Cardiac septum (tissue), 1 donor: ENCODE measurements around the gene AADACL3. TPM values are rescaled to one million over a fixed set of nuclear protein-coding genes. Genes with fewer than 3 reads are reported as not detected.
"Not testable (repeated sequence)": the region's sequence is repeated elsewhere in the genome, so short reads cannot be mapped to it uniquely, and the experiment has no call there.

Experiments used
- DNase-seq: peaks from one replicate; pipeline ENCODE4 v3.0.0-alpha.2; 2020; ENCODE audit warnings: low spot score
- intact Hi-C: fragments of 100-400 bp; cut with DNase I; formaldehyde crosslinking; loops from one replicate; pipeline ENCODE4 v1.14.0; 2022
- total RNA-seq: library from RNA; stranded (reverse); fragmentation: NEBNext Ultra II Directional; extraction: Animal tissue kit (Norgen Biotek cat#: 25700); gene quantifications from one replicate; pipeline ENCODE4 v1.2.1, GENCODE V29; 2021
- donor health status: DM: no; HTN: no; CAD: no.

Gene AADACL3
- total RNA-seq, 1 donor from 2014 or later = not detected

- intact Hi-C loops = no loop called here
- no peak for DNase-seq
These were observed 3.0 kb upstream of the AADACL3 start for GRCh38 chr1:12712929-12713328.

- intact Hi-C loops, DNase-seq: not testable (repeated sequence)
These were observed 2.3 kb upstream of the AADACL3 start for GRCh38 chr1:12713651-12714050.

- intact Hi-C loops = no loop called here
- DNase-seq = no peak
These were observed 1.0 kb upstream of the AADACL3 start for GRCh38 chr1:12714710-12715475.

GRCh38 chr1:12717301-12717838 lies 1.5 kb downstream of the AADACL3 start:
- intact Hi-C loops = no loop called here
- DNase-seq = no peak

DNA sequence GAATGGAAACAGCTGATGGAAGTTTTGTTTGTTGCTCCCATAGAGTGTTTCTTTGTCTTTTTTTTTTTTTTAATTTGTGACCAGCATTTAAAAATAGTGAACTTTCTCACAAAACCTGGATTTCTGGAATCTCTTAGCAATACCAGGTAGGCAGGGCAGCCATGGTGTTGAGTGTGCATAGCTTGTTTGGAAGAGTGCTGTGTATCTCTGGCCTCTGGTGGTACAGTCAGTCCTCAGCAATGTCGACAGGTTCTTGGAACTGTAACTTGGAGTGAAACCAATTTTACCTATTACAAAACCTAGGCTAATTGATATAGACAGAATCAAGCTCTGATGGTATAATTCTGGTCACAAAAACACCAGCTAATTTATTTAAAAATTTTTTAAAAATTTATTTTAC lies 6.7 kb downstream of the AADACL3 start:
- intact Hi-C loops = no loop called here
- no peak for DNase-seq

DNA sequence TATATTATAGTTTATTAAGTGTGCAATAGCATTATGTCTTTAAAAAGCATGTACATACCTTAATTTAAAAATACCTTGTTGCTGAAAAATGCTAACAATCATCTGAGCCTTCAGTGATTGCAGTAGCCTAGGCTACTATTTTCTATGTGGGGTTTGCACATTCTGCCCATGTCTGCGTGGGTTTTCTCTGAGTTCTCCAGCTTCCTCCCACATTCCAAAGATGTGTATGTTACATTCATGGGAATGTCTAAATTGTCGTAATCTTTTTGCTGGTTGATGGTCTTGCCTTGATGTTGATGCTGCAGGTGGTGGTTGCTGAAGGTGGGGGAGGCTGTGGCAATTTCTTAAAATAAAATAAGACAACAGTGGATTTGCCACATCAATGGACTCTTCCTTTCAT lies 12.5 kb downstream of the AADACL3 start:
- no peak for DNase-seq
- intact Hi-C loops = no loop called here

DNA sequence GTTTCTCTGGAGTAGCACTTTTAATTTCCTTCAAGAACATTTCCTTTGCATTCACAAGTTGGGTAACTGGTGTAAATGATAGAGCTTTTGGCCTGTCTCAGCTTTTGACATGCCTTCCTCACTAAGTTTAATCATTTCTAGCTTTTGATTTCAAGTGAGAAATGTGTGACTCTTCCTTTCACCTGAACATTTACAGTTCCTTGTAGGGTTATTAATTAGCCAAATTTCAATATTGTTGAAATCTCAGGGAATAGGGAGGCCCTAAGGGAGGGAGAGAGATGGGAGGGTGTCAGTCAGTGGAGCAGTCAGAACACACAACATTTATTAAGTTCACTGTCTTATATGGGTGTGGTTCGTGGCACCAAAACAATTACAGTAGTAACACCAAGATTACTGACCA lies 14.2 kb downstream of the AADACL3 start:
- intact Hi-C loops = no loop called here

DNA sequence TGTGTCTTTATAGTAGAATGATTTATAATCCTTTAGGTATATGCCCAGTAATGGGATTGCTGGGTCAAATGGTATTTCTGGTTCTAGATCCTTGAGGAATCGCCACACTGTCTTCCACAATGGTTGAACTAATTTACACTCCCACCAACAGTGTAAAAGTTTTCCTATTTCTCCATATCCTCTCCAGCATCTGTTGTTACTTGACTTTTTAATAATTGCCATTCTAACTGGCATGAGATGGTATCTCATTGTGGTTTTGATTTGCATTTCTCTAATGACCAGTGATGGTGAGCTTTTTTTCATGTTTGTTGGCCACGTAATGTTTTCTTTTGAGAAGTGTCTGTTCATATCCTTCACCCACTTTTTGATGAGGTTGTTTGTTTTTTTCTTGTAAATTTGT lies 15.2 kb downstream of the AADACL3 start:
- DNase-seq, intact Hi-C loops: not testable (repeated sequence)

More for the DNA sequence above, 14.2 kb downstream of the AADACL3 start:
- no peak for DNase-seq

DNA sequence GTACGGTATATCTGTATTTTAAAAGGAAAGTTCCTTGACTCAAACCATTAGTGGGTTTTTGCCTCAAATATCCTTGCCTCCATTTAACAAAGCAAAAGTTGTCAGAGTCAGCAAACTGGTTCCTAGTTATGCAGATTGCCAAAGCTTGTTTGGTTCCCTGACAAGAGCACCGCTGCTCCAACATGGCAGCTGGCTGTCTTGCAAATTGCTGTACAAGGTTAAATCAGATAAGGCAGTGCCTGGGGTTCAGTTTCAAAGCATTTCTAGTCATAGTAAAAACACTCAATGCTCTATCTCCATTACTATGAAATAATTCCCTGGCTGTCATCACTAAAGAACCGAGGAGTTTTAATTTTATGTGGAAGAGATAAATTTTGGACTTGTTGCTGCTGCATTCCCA lies 18.7 kb downstream of the AADACL3 start:
- DNase-seq = no peak
- intact Hi-C loops = no loop called here

DNA sequence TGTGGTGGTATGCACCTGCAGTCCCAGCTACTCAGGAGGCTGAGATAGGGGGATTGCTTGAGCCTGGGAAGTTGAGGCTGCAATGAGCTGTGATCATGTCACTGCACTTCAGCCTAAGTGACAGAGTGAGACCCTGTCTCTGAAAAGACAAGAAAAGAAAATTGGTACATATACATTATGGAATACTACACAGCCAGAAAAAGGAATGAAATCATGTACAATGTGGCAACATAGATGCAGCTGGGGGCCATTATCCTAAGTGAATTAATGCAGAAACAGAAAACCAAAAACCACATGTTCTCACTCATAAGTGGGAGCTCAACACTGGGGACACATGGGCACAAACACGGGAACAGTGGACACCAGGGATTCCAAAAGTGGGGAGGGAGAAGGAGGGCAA lies 23.0 kb downstream of the AADACL3 start:
- intact Hi-C loops = no loop called here

GRCh38 chr1:12739613-12740012 lies 23.7 kb downstream of the AADACL3 start:
- DNase-seq = no peak
- intact Hi-C loops = no loop called here

More for the DNA sequence above, 23.0 kb downstream of the AADACL3 start:
- no peak for DNase-seq

DNA sequence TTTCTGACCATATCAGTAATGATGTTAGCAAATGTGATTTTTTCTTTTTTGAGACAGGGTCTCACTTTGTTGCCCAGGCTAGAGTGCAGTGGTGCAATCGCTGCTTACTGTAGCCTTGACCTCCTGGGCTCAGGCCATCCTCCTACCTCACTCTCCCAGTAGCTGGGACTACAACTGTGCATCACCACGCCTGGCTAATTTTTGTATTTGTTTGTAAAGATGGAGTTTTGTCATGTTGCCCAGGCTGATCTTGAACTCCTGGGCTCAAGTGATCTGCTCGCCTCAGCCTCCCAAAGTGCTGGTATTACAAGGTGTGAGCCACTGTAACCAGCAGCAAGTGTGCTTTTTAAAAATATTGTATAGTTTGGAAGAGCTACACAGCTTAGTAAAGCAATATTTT lies 26.0 kb downstream of the AADACL3 start:
- DNase-seq = no peak

GRCh38 chr1:12745126-12745991 lies 29.4 kb downstream of the AADACL3 start:
- intact Hi-C loops = no loop called here
- DNase-seq = no peak

More for the DNA sequence above, 26.0 kb downstream of the AADACL3 start:
- intact Hi-C loops = no loop called here

DNA sequence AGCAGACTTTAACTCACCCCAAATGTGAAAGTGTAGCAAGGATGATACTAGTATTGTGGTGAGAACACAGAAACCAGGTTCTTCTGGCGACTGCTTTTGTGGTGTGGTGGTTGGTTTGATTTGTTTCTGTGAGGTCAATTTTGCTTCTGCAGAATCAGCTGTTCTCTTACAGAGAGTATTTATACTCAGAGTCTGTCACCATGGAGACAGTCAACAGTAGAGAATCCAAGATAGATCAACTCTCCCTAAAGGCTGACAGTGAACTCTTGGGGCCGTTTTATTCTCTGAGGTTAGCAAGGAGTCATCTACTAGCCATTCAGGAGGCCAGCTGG lies 30.0 kb downstream of the AADACL3 start, which contains the start of gene CFAP107:
Gene CFAP107 (plus strand): TSS at position 209 of the 332 bp plus-strand sequence. CDS start 231 bp downstream, outside the sequence.
- intact Hi-C loops = no loop called here

DNA sequence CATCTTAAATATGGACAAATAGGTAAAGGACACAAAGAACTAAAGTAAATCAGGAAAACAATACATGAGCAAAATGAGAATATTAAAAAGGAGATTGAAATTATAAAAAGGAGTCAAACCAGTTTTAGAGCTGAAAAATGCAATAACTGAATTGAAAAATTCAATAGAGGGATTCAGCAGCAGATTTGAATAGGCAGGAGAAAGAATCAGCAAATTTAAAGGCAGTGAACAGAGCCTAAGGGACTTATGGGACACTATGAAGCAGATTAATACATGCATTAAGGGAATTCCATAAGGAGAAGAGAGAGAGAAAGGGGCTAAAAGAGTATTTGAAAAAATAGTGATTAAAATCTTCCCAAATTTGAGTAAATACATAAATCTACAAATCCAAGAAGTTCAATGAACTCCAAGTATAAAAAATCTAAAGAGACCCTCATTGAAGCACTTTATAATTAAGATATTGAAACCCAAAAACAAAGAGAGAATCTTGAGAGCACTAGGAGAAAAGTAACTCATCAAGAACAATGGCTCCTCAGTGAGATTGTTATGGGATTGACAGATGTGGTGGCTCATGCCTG lies 33.0 kb downstream of the AADACL3 start:
- intact Hi-C loops = no loop called here
- DNase-seq = no peak

More for the DNA sequence above, 30.0 kb downstream of the AADACL3 start, which contains the start of gene CFAP107:
- DNase-seq = no peak

DNA sequence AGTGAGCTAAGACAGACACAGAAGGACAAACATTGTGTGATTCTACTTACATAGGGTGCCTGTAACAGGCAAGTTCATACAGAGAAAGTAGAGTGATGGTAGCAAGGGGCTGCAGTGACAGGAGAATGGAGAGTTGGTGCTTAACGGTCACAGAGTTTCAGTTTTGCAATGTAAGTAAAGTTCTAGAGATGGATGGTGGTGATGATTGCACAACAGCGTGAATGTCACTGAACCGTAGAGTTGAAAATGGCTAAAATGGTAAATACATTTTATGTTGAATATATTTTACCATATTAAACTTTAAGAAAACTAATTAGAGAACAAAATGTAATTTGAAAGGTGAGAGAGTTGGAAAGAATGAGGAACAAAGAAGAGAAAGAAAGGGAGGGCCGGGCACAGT lies 38.8 kb downstream of the AADACL3 start:
- no peak for DNase-seq
- intact Hi-C loops = no loop called here

- intact Hi-C loops = no loop called here
- DNase-seq = no peak
These were observed 40.4 kb downstream of the AADACL3 start for GRCh38 chr1:12756273-12756672.

DNA sequence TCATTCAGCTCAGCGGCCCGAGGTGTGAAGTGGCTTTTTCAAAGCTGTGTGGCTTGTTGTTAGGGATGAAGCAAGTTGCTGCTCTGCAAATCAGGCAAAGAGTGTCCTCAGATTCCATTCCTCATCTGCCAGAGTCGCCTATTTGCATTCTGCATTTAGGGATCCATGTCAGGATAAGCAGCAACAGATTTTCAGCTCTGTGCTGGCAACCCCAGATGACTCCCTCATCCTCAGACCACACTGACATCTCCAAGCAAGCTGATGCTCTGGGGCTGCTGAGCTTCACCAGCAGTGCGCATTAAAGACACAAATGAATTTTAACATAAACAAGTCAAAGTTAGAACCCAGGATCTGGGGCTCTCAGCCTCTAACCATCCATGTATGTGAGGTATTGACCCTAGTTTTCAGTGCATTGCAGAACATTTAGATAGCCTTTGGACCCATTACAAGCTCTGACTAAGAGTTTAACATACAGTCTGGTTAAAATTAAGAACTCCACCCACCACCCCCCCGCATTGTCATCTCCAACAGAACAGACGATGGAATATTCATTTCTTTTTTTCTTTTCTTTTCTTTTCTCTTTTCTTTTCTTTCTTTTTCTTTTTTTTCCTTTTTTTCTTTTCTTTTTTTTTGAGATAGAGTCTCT lies 41.0 kb downstream of the AADACL3 start:
- intact Hi-C loops = no loop called here
- no peak for DNase-seq

DNA sequence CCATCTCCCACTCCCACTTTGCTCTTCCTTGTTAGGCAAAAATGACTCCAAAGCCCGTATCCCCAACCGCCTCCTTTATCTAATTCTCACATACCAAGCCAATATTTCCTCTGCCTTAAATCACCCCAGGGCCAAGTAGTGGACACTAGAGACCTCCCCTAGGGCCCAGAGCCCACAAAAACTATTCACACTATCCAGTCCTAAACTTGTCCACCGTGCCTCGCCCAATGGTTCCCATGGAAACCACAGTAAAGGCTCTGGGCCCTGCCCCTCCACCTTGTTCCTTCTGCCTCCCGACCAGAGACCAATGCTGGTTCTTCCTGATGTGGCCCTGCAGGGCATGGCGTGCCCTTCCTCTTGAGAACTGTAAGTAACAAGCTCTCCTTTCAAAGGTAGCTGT lies 41.9 kb downstream of the AADACL3 start:
- intact Hi-C loops = no loop called here
- no peak for DNase-seq
